H1 (cell line): ENCODE results near the gene KCTD19. TPM values are rescaled to one million over a fixed set of nuclear protein-coding genes. Genes with fewer than 3 reads are reported as not detected.

ENCODE experiments used
- CTCF ChIA-PET: fragments of 300-600 bp; sonication (Branson Sonifier 250); formaldehyde crosslinking; loops from one replicate; lab custom pipeline; 2021; ENCODE audit not compliant: partially characterized antibody; lab: Charles Lee
- POLR2A ChIA-PET: fragments of 300-600 bp; sonication (Branson Sonifier 250); formaldehyde crosslinking; loops from one replicate; lab custom pipeline; 2021; ENCODE audit warnings: inconsistent platforms; ENCODE audit not compliant: partially characterized antibody; lab: Charles Lee
- DNase-seq, 2 experiments: peaks; one replicate each; pipeline versions ENCODE4 v3.0.0 to v3.0.0-alpha.2; 2010 to 2022; ENCODE audit warnings: low spot score in 2 of 2, low read depth in 1 of 2, mixed read lengths in 1 of 2
- FAIRE-seq: peaks from 2 replicates; lab custom pipeline; 2011; peaks lifted over from hg19 to GRCh38; lab: Jason Lieb, UNC
- H2AFZ ChIP-seq: 2 replicates; pipeline ENCODE4 v1.8.1; 2012; ENCODE audit warnings: low read length, inconsistent platforms
- H2AK5ac ChIP-seq: 2 replicates; pipeline ENCODE4 v1.6.1; 2013; ENCODE audit warnings: low read depth, low read length
- H2BK120ac ChIP-seq: replicated peaks from 2 replicates; pipeline ENCODE3; 2013; ENCODE audit warnings: low read depth, low read length, inconsistent platforms
- H2BK12ac ChIP-seq: 2 replicates; pipeline ENCODE4 v1.6.1; 2013; ENCODE audit warnings: low read depth, low read length
- H2BK15ac ChIP-seq: 2 replicates; pipeline ENCODE4 v1.6.1; 2013; ENCODE audit warnings: low read length
- H2BK20ac ChIP-seq: 2 replicates; pipeline ENCODE4 v1.6.1; 2013; ENCODE audit warnings: low read length
- H2BK5ac ChIP-seq: 2 replicates; pipeline ENCODE4 v1.6.1; 2013; ENCODE audit warnings: low read depth, low read length
- H3K14ac ChIP-seq: 2 replicates; pipeline ENCODE4 v1.6.1; 2013; ENCODE audit warnings: inconsistent platforms; ENCODE audit not compliant: insufficient read length
- H3K18ac ChIP-seq: 2 replicates; pipeline ENCODE4 v1.6.1; 2013; ENCODE audit warnings: low read length; ENCODE audit errors: extremely low read depth
- H3K23ac ChIP-seq: 2 replicates; pipeline ENCODE4 v1.6.1; 2013; ENCODE audit warnings: inconsistent platforms; ENCODE audit not compliant: insufficient read length
- H3K23me2 ChIP-seq: 2 replicates; pipeline ENCODE4 v1.6.1; 2013; ENCODE audit warnings: low read depth, low read length
- H3K27ac ChIP-seq: 2 replicates; pipeline ENCODE4 v1.6.1; 2011; ENCODE audit warnings: low read depth, low read length, inconsistent platforms
- H3K27me3 ChIP-seq, 4 experiments: replicated peaks in 1 of 4; 1 replicate in 1 of 4; 2 replicates in 3 of 4; pipeline versions ENCODE4 v1.6.1 to v1.8.1; 2011 to 2013; ENCODE audit warnings: low read length in 3 of 4, mild to moderate bottlenecking in 3 of 4, inconsistent platforms in 2 of 4, mixed read lengths in 2 of 4, moderate library complexity in 1 of 4; ENCODE audit not compliant: control insufficient read depth in 3 of 4, insufficient read depth in 3 of 4; ENCODE audit errors: extremely low read depth in 1 of 4
- H3K36me3 ChIP-seq, 4 experiments: 2 replicates each; pipeline versions ENCODE4 v1.6.1 to v1.8.1; 2011 to 2013; ENCODE audit warnings: mild to moderate bottlenecking in 4 of 4, low read length in 3 of 4, moderate library complexity in 2 of 4, control low read depth in 1 of 4, inconsistent platforms in 1 of 4; ENCODE audit not compliant: insufficient read depth in 4 of 4, control insufficient read depth in 2 of 4
- H3K4ac ChIP-seq: replicated peaks from 2 replicates; pipeline ENCODE3; 2013; ENCODE audit warnings: low read length, low read depth, mixed read lengths, inconsistent platforms; ENCODE audit not compliant: insufficient read length
- H3K4me1 ChIP-seq, 4 experiments: replicated peaks in 1 of 4; 1 replicate in 1 of 4; 2 replicates in 3 of 4; pipeline versions ENCODE4 v1.6.1 to v1.8.1; 2011 to 2013; ENCODE audit warnings: low read length in 3 of 4, inconsistent platforms in 2 of 4, mixed read lengths in 1 of 4; ENCODE audit not compliant: insufficient read depth in 4 of 4, control insufficient read depth in 3 of 4
- H3K4me2 ChIP-seq, 2 experiments: 2 replicates each; pipeline versions ENCODE4 v1.6.1 to v1.8.1; 2011 to 2013; ENCODE audit warnings: low read depth in 2 of 2, low read length in 2 of 2, control low read depth in 1 of 2, inconsistent platforms in 1 of 2, mild to moderate bottlenecking in 1 of 2; ENCODE audit not compliant: insufficient read depth in 1 of 2
- H3K4me3 ChIP-seq, 4 experiments: fragments of 200-600, 300-600 bp in 1 of 4; sonication (generic), shearing (Covaris generic), sonication (Bioruptor Twin) in 1 of 4; 2 replicates each; pipeline versions ENCODE4 v1.5.1 to v1.8.1; 2011 to 2016; ENCODE audit warnings: low read length in 4 of 4, low read depth in 3 of 4, control low read depth in 2 of 4, inconsistent platforms in 2 of 4, mild to moderate bottlenecking in 2 of 4, mixed read lengths in 1 of 4, moderate library complexity in 1 of 4; ENCODE audit not compliant: insufficient read depth in 2 of 4; ENCODE audit errors: extremely low read depth in 1 of 4
- H3K56ac ChIP-seq: replicated peaks from 2 replicates; pipeline ENCODE3; 2013; ENCODE audit warnings: low read depth, mild to moderate bottlenecking, mixed read lengths, low read length, inconsistent platforms; ENCODE audit not compliant: insufficient read length
- H3K79me1 ChIP-seq: 2 replicates; pipeline ENCODE4 v1.6.1; 2013; ENCODE audit warnings: low read depth, low read length, control low read depth
- H3K79me2 ChIP-seq, 2 experiments: 2 replicates each; pipeline versions ENCODE4 v1.6.1 to v1.8.1; 2012 to 2013; ENCODE audit warnings: low read length in 2 of 2, mild to moderate bottlenecking in 2 of 2, inconsistent platforms in 1 of 2; ENCODE audit not compliant: insufficient read depth in 2 of 2, control insufficient read depth in 1 of 2
- H3K9ac ChIP-seq, 4 experiments: replicated peaks in 1 of 4; 1 replicate in 1 of 4; 2 replicates in 3 of 4; pipeline versions ENCODE4 v1.6.1 to v1.8.1; 2011 to 2013; ENCODE audit warnings: low read depth in 3 of 4, low read length in 3 of 4, control low read depth in 2 of 4, mild to moderate bottlenecking in 2 of 4, moderate library complexity in 2 of 4, inconsistent platforms in 1 of 4; ENCODE audit errors: extremely low read depth in 1 of 4
- H3K9me3 ChIP-seq, 2 experiments: 2 replicates each; pipeline versions ENCODE4 v1.6.1 to v1.8.1; 2012 to 2013; ENCODE audit warnings: mild to moderate bottlenecking in 2 of 2, moderate library complexity in 2 of 2, control low read depth in 1 of 2, inconsistent platforms in 1 of 2, low read depth in 1 of 2, low read length in 1 of 2, mixed read lengths in 1 of 2; ENCODE audit not compliant: insufficient read depth in 2 of 2
- H4K20me1 ChIP-seq, 2 experiments: replicated peaks in 1 of 2; 2 replicates each; pipeline versions ENCODE3 to v1.8.1; 2011 to 2013; ENCODE audit warnings: inconsistent platforms in 2 of 2, low read length in 2 of 2, mild to moderate bottlenecking in 1 of 2; ENCODE audit not compliant: insufficient read depth in 2 of 2, control insufficient read depth in 1 of 2
- H4K5ac ChIP-seq: 2 replicates; pipeline ENCODE4 v1.6.1; 2013; ENCODE audit warnings: low read length, low read depth, mixed read lengths, inconsistent platforms; ENCODE audit not compliant: insufficient read length
- H4K8ac ChIP-seq: 2 replicates; pipeline ENCODE4 v1.8.0; 2013; ENCODE audit warnings: mild to moderate bottlenecking, moderate library complexity, low read length, inconsistent platforms; ENCODE audit not compliant: insufficient read depth; ENCODE audit errors: extremely low read depth
- H4K91ac ChIP-seq: replicated peaks from 2 replicates; pipeline ENCODE3; 2013; ENCODE audit warnings: low read length, mixed read lengths, inconsistent platforms; ENCODE audit not compliant: insufficient read length
- FOSL1 ChIP-seq: IDR thresholded peaks from 2 replicates; pipeline ENCODE4 v1.6.1; 2011; ENCODE audit warnings: mild to moderate bottlenecking, low read depth, low read length, moderate library complexity; ENCODE audit not compliant: insufficient read depth
- WGBS, 2 experiments: shearing (Covaris generic) in 1 of 2; methylation state at CpG; one replicate each; pipeline versions ENCODE4 v1.1.6 to v1.1.7; 2013 to 2015; ENCODE audit warnings: low lambda C conversion rate in 2 of 2, mixed read lengths in 2 of 2, inconsistent platforms in 1 of 2, low coverage in 1 of 2, missing lambda C conversion rate in 1 of 2; ENCODE audit not compliant: insufficient replicate concordance in 2 of 2, insufficient coverage in 1 of 2, insufficient read length in 1 of 2; ENCODE audit errors: extremely low coverage in 1 of 2, missing lambda C conversion rate in 1 of 2; 5-methylcytosine and 5-hydroxymethylcytosine counted together
- polyA plus RNA-seq, 7 experiments: library from polyadenylated mRNA; depleted of rRNA in 3 of 7; stranded (reverse) in 5 of 7; unstranded in 2 of 7; fragments of >200 nt in 5 of 7; fragments of 200-250 nt in 2 of 7; gene quantifications; 1 replicate in 5 of 7; 2 replicates in 1 of 7; 4 replicates in 1 of 7; pipeline versions ENCODE4 v1.2.1 to v1.2.3, GENCODE V29; 2011 to 2013; ENCODE audit warnings: missing spikeins in 2 of 7, mixed read lengths in 2 of 7
- total RNA-seq: library from RNA; stranded (reverse); fragmentation: NEBNext Ultra II Directional; extraction: Animal tissue kit (Norgen Biotek cat#: 25700); gene quantifications from 2 replicates; pipeline ENCODE4 v1.2.1, GENCODE V29; 2021

The KCTD19 gene
- total and polyA plus RNA-seq, 2 of the 8 experiments (the other 6 are each of a cell fraction or from before 2014, with no cell fraction given): 0.06 to 0.24 TPM

DNA sequence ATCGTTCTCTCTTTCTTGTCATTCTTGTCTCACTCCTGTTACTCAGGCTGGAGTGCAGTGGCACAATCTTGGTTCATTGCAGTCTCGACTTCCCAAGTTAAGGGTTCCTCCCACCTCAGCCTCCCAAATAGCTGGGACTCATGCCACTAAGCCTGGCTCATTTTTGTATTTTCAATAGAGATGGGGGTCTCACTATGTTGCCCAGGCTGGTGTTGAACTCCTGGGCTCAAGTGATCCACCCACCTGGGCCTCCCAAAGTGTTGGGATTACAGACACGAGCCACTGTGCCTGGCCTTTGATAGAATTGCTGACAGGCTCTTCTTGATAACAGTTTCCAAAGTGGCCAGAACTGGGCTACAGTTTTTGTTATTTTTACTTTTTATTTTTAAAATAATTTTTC lies 34.5 kb upstream of the KCTD19 start:
- CTCF ChIA-PET: interaction anchor here (1.9 kb wide), 1 partner anchor 12 kb away, joined by 4 read pairs; no protein-coding TSS in a partner anchor
- Histone ChIP-seq H3K4me1 (no peaks in the 10 kb centered on the region), H3K23ac (no peak overlapping the region), H3K79me1 (no peaks in the 10 kb centered on the region), H3K14ac (no peak overlapping the region), H3K4me3 (no peak overlapping the region), H4K8ac (no peak overlapping the region), H3K9me3 (no peaks in the 10 kb centered on the region), H4K20me1 (no peaks in the 10 kb centered on the region), H2AK5ac (no peak overlapping the region), H2BK15ac (no peak overlapping the region), H3K36me3 (no peaks in the 10 kb centered on the region), H3K27ac (no peak overlapping the region), H3K9ac (no peak overlapping the region), H3K27me3 (no peaks in the 10 kb centered on the region; a peak in 1 of 7 replicates), H3K4ac (no peak overlapping the region), H4K5ac (no peak overlapping the region), H2BK20ac (no peak overlapping the region), H4K91ac (no peak overlapping the region), H2BK12ac (no peak overlapping the region), H3K23me2 (no peaks in the 10 kb centered on the region), H2AFZ (no peak overlapping the region), H2BK120ac (no peak overlapping the region), H3K56ac (no peak overlapping the region), H2BK5ac (no peak overlapping the region), H3K18ac (no peak overlapping the region), H3K79me2 (no peaks in the 10 kb centered on the region), H3K4me2 (no peak overlapping the region)
- POLR2A ChIA-PET: no interaction called here
- DNase-seq (no peak), FAIRE-seq (no peak)
- WGBS, 2 experiments: 79% methylated on average over 3 of the region's 3 CpGs; no CpG with 5 or more reads in 1 of the 2 experiments
- TF ChIP-seq FOSL1: no peak
